ENCODE measurements around the gene NHLH2.

GRCh38 chr1:115854005-115854404, 13.1 kb upstream of the NHLH2 start:
- TF ChIP-seq CTCF (conservative IDR thresholded peaks at IDR 0.05), result no peak
- no peak for TF ChIP-seq EZH2 (IDR thresholded peaks at IDR 0.05; ENCODE audit: low read depth)

Data from PC-9 (cell line).